HG03342 (cell line): Measurements from ENCODE around the gene LRRFIP2.
"Not testable (repeated sequence)": the region's sequence is repeated elsewhere in the genome, so short reads cannot be mapped to it uniquely, and the experiment has no call there.

ENCODE experiments used
- ATAC-seq: cut with Tn5 transposase; IDR thresholded peaks from one replicate; pipeline ENCODE4 v1.9.1; 2021; ENCODE audit warnings: mild to moderate bottlenecking, moderate library complexity; ENCODE audit not compliant: unreplicated experiment

Gene LRRFIP2

GRCh38 chr3:37174532-37175126 is at the start of gene LRRFIP2:
Gene LRRFIP2, minus strand, starts transcription at chr3:37174582. Its CDS starts 25,599 bp downstream, at chr3:37148983.
- ATAC-seq = no peak

- no peak for ATAC-seq
Observed at GRCh38 chr3:37223576-37223975, 49.2 kb upstream of the LRRFIP2 start.

DNA sequence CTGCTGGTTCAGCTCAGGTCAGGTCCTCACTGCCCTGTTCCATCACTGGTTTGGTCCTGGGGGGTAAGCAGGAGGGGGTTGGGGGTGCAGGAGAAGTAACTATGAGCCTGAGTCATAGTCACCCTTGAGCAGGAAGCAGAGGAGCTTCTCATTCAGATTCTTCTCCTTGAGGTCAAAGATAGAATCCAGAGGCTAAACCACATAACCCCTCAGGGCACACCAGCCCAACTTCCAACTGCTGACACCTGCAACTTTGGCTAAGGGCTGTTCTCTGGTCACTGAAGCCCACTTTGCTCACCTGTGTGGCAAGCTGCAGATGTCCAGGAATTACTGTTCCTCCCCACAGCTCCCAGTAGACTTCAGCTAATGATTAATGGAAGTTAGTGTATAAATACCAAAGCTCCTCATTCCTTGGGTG is 48.8 kb upstream of the LRRFIP2 start:
- ATAC-seq = no peak

DNA sequence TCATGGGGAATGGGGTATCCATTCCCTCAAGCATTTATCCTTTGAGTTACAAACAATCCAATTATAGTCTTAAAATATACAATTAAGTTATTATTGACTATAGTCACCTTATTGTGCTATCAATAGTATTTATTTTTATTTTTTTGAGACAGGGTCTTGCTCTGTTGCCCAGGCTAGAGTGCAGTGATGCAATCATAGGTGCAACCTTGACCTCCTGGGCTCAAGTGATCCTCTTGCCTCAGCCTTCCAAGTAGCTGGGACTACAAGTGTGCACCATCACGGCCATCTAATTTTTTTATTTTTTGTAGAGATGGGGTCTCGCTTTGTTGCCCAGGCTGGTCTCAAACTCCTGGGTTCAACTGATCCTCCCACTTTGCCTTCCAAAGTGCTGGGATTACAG is 48.2 kb upstream of the LRRFIP2 start:
- ATAC-seq = not testable (repeated sequence)

GRCh38 chr3:37221407-37221806 is 47.0 kb upstream of the LRRFIP2 start:
- ATAC-seq = no peak

- ATAC-seq = no peak
Observed at GRCh38 chr3:37219266-37219665, 44.9 kb upstream of the LRRFIP2 start.

- no peak for ATAC-seq
Observed at GRCh38 chr3:37218206-37218605, 43.8 kb upstream of the LRRFIP2 start.

- ATAC-seq = no peak
Observed at GRCh38 chr3:37217098-37217849, 42.9 kb upstream of the LRRFIP2 start.

- no peak for ATAC-seq
Observed at GRCh38 chr3:37216597-37217097, 42.3 kb upstream of the LRRFIP2 start.

DNA sequence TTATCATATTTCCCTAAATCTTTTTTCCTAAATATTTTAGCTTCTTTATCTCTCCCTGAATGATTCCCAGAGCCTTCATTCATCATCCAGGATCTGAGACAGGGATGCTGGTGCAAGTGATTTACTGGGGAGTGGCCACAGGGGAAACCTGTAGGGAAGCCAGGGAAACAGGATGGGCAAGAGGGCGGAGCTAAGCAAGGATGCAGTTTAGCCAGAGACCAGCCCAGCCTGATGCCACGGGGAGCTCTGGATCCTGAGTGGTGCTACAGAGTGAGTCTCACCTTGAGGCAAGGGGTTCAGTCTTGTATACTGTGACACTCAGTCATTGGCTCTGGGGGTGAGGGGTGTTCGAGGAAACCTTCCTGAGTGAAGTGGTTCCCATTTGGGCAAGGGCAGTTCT is 39.7 kb upstream of the LRRFIP2 start:
- no peak for ATAC-seq

- no peak for ATAC-seq
Observed at GRCh38 chr3:37210230-37210629, 35.8 kb upstream of the LRRFIP2 start.

- ATAC-seq = not testable (repeated sequence)
Observed at GRCh38 chr3:37208576-37208975, 34.2 kb upstream of the LRRFIP2 start.

- ATAC-seq = not testable (repeated sequence)
Observed at GRCh38 chr3:37208008-37208407, 33.6 kb upstream of the LRRFIP2 start.

GRCh38 chr3:37206041-37206440 is 31.7 kb upstream of the LRRFIP2 start:
- not testable (repeated sequence) for ATAC-seq

DNA sequence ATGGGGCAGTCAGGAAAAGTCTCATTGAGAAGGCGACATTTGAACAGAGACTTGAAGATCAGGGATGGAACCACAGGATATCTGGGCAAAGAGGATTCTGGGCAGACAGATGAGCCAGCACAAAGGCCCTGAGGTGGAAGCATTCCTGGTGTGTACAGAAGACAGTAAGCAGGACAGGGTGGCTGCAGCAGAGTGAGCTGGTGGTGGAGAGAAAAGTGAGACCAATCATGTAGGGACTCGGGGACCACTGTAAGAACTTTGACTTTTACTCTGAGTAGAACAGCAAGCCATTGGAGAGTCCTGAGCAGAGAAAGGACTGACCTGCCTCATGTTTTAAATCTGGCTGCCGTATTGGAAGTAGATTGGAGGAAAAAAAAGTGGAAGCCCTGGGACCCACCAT is 29.9 kb upstream of the LRRFIP2 start:
- no peak for ATAC-seq

GRCh38 chr3:37202035-37202434 is 27.7 kb upstream of the LRRFIP2 start:
- ATAC-seq = no peak

GRCh38 chr3:37200141-37200540 is 25.8 kb upstream of the LRRFIP2 start:
- no peak for ATAC-seq

DNA sequence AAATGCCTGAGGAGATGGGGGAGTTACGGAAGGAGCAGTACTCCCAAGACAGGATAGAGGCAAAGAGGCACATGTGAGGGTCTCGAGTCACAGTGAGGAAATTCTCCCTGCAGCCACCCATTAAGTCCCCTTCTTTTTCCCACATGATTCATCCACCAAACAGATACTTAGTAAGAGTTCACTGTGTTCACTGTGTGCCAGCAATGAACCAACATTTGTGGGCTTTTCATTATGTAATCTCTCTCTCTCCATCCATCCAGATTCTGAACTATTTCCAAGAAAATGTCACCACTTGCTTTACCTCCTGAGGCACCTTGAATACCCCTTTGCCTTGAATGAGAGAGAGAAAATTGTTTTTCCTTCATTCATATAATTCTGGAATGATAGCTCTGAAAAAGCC is 24.6 kb upstream of the LRRFIP2 start:
- ATAC-seq = no peak

DNA sequence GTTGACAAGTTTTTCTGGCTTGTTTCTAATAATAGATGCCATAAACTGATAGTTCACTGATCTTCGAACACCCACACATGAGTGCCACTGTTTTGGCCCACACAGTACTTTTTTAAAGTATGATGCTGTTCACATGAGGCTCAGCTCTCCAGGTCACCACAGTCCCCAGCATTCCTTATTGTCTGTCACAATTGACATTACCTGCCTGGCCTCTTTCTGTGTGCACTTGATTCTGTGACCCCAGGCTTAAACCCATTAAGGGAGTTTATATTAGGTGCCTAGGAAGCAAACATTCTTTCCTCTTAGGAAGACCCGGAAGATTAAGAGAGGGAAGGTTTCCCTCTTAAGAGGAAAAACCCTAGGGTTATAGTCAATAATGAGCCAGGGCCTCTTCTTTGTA is 24.2 kb upstream of the LRRFIP2 start:
- ATAC-seq = no peak

GRCh38 chr3:37197810-37198371 is 23.5 kb upstream of the LRRFIP2 start:
- ATAC-seq = no peak

GRCh38 chr3:37194533-37194932 is 20.2 kb upstream of the LRRFIP2 start:
- no peak for ATAC-seq

DNA sequence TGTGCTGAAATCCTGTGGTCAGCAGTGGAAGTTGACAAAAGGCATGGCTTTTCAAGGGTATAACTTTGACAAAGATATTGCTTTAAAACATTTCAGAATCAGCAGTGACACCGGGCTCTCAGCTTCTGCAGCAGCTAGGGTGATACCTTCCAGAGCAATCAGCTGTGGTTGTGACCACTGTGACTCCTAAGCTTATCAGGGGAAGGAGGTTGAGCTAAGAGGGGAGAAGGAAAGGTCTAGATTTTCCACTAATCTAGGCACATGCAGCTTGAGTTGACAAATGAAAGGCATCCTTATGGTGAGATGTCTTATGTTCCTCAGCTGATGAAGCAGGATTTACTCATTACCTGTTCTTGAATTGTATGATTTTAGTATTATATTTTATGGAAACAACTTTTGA is 16.3 kb upstream of the LRRFIP2 start:
- ATAC-seq = no peak
